HepG2 (cell line): ENCODE measurements around the gene ABHD10. TPM values are rescaled to one million over a fixed set of nuclear protein-coding genes. Genes with fewer than 3 reads are reported as not detected.

Experiments
- ATAC-seq: fragments of 200-7000 bp; cut with Tn5 transposase; 3 replicates; pipeline ENCODE4 v1.9.1; 2020; ENCODE audit warnings: mild to moderate bottlenecking, moderate library complexity
- BruUV-seq: library from RNA; stranded (reverse); fragments of 400-500 nt; replicated peaks from 2 replicates; lab custom pipeline; 2021; lab: Mats Ljungman, UMichigan
- CTCF ChIA-PET: fragments of 300-600 bp; formaldehyde crosslinking; extraction: SDS; loops from one replicate; lab custom pipeline; 2021; ENCODE audit warnings: low total read pairs, inconsistent platforms, low intra/inter-chr PET ratio; lab: Yijun Ruan, JAX
- POLR2A ChIA-PET: fragments of 350-600 bp; sonication (Branson Sonifier 250); formaldehyde crosslinking; loops from one replicate; lab custom pipeline; 2020; ENCODE audit warnings: antibody characterized with exemption, inconsistent platforms; lab: Yijun Ruan, JAX
- DNase-seq: peaks from one replicate; pipeline ENCODE4 v3.0.0-alpha.2; 2015; ENCODE audit warnings: low spot score
- FAIRE-seq: peaks from 3 replicates; lab custom pipeline; 2011; peaks lifted over from hg19 to GRCh38; lab: Jason Lieb, UNC
- H2AFZ ChIP-seq: one replicate; pipeline ENCODE4 v1.6.1; 2011; ENCODE audit warnings: low read length, inconsistent platforms
- H3K27ac ChIP-seq: fragments of 300-600 bp; 3 replicates; pipeline ENCODE4 v1.8.0; 2011; ENCODE audit warnings: mixed run types, mild to moderate bottlenecking, mixed read lengths, low read length, inconsistent platforms; ENCODE audit not compliant: insufficient read depth; ENCODE audit errors: extremely low read length
- H3K27me3 ChIP-seq, 2 experiments: fragments of 200-600 bp in 1 of 2; 2 replicates in 1 of 2; 3 replicates in 1 of 2; pipeline versions ENCODE4 v1.6.0 to v1.8.0; 2011; ENCODE audit warnings: low read length in 2 of 2, mild to moderate bottlenecking in 2 of 2, moderate library complexity in 2 of 2, inconsistent platforms in 1 of 2; ENCODE audit not compliant: insufficient read depth in 2 of 2, control insufficient read depth in 1 of 2
- H3K36me3 ChIP-seq, 2 experiments: fragments of 200-600 bp in 1 of 2; replicated peaks in 1 of 2; 2 replicates in 1 of 2; 3 replicates in 1 of 2; pipeline versions ENCODE4 v1.5.1 to v1.8.0; 2011; ENCODE audit warnings: low read length in 2 of 2, inconsistent platforms in 1 of 2; ENCODE audit not compliant: insufficient read depth in 2 of 2, control insufficient read depth in 1 of 2
- H3K4me1 ChIP-seq: 2 replicates; pipeline ENCODE4 v1.5.1; 2012; ENCODE audit warnings: low read length, inconsistent platforms; ENCODE audit not compliant: insufficient read depth
- H3K4me2 ChIP-seq: 2 replicates; pipeline ENCODE4 v1.6.0; 2011; ENCODE audit warnings: low read depth, low read length, inconsistent platforms
- H3K4me3 ChIP-seq, 3 experiments: fragments of 200-600 bp in 1 of 3; sonication (generic), shearing (Covaris generic) in 1 of 3; replicated peaks in 1 of 3; 2 replicates each; pipeline ENCODE4 v1.5.1; 2011 to 2016; ENCODE audit warnings: low read length in 3 of 3, inconsistent platforms in 2 of 3, low read depth in 2 of 3, mild to moderate bottlenecking in 2 of 3, control low read depth in 1 of 3, mixed read lengths in 1 of 3; ENCODE audit not compliant: insufficient read depth in 1 of 3
- H3K79me2 ChIP-seq: one replicate; pipeline ENCODE4 v1.6.1; 2011; ENCODE audit warnings: low read length, inconsistent platforms; ENCODE audit not compliant: insufficient read depth
- H3K9ac ChIP-seq: 2 replicates; pipeline ENCODE4 v1.6.0; 2011; ENCODE audit warnings: mild to moderate bottlenecking, low read depth, low read length, inconsistent platforms; ENCODE audit not compliant: insufficient read depth
- H3K9me3 ChIP-seq: 2 replicates; pipeline ENCODE4 v1.5.1; 2012; ENCODE audit warnings: mild to moderate bottlenecking, low read length
- H4K20me1 ChIP-seq: 2 replicates; pipeline ENCODE4 v1.6.0; 2011; ENCODE audit warnings: inconsistent platforms, mild to moderate bottlenecking, low read length, moderate library complexity; ENCODE audit not compliant: insufficient read depth
- DNMT1 ChIP-seq: sonication (generic); formaldehyde crosslinking; IDR thresholded peaks from 2 replicates; pipeline ENCODE4 v1.5.1; 2020; ENCODE audit warnings: mild to moderate bottlenecking, missing genetic modification reagents
- GABPB1 ChIP-seq: IDR thresholded peaks from 2 replicates; pipeline ENCODE4 v1.6.1; 2016; ENCODE audit warnings: mild to moderate bottlenecking, missing genetic modification reagents, moderate library complexity, missing compliant biosample characterization
- GTF3A ChIP-seq: sonication (generic); formaldehyde crosslinking; conservative IDR thresholded peaks from 2 replicates; pipeline ENCODE4 v1.4.0; 2020; ENCODE audit warnings: mild to moderate bottlenecking, missing genetic modification reagents
- HMG20B ChIP-seq: conservative IDR thresholded peaks from 2 replicates; pipeline ENCODE4 v1.6.1; 2016; ENCODE audit warnings: missing genetic modification reagents, missing compliant biosample characterization
- ISX ChIP-seq: sonication (generic); formaldehyde crosslinking; conservative IDR thresholded peaks from 2 replicates; pipeline ENCODE4 v1.5.0; 2020; ENCODE audit warnings: missing genetic modification reagents
- JUN ChIP-seq: sonication (generic); formaldehyde crosslinking; IDR thresholded peaks from 2 replicates; pipeline ENCODE4 v1.4.0; 2020; ENCODE audit warnings: mild to moderate bottlenecking, missing genetic modification reagents
- MYC ChIP-seq: sonication (generic); formaldehyde crosslinking; IDR thresholded peaks from 2 replicates; pipeline ENCODE4 v1.9.0; 2021; ENCODE audit warnings: missing genetic modification reagents, borderline replicate concordance
- ZBTB3 ChIP-seq: sonication (generic); formaldehyde crosslinking; IDR thresholded peaks from 2 replicates; pipeline ENCODE4 v1.4.0; 2020; ENCODE audit warnings: low read depth, mild to moderate bottlenecking, moderate library complexity, missing genetic modification reagents, borderline replicate concordance
- ZBTB7B ChIP-seq: sonication (generic); formaldehyde crosslinking; IDR thresholded peaks from 2 replicates; pipeline ENCODE4 v1.4.0; 2020; ENCODE audit warnings: missing genetic modification reagents
- ZNF207 ChIP-seq: fragments of 450-650 bp; IDR thresholded peaks from 2 replicates; pipeline ENCODE4 v1.6.1; 2016; ENCODE audit warnings: antibody characterized with exemption, borderline replicate concordance
- ZNF232 ChIP-seq: sonication (generic); formaldehyde crosslinking; IDR thresholded peaks from 2 replicates; pipeline ENCODE4 v1.4.0; 2020; ENCODE audit warnings: missing genetic modification reagents, borderline replicate concordance
- ZNF33A ChIP-seq: sonication (generic); formaldehyde crosslinking; IDR thresholded peaks from 2 replicates; pipeline ENCODE4 v1.5.1; 2020; ENCODE audit warnings: missing genetic modification reagents, mild to moderate bottlenecking, moderate library complexity, borderline replicate concordance
- ZNF34 ChIP-seq: sonication (generic); formaldehyde crosslinking; IDR thresholded peaks from 2 replicates; pipeline ENCODE4 v1.4.0; 2020; ENCODE audit warnings: mild to moderate bottlenecking, missing genetic modification reagents, borderline replicate concordance
- ZNF354B ChIP-seq: sonication (generic); formaldehyde crosslinking; IDR thresholded peaks from 2 replicates; pipeline ENCODE4 v1.8.0; 2022; ENCODE audit warnings: mild to moderate bottlenecking, missing genetic modification reagents
- ZNF775 ChIP-seq: sonication (generic); formaldehyde crosslinking; IDR thresholded peaks from 2 replicates; pipeline ENCODE4 v1.4.0; 2020; ENCODE audit warnings: missing genetic modification reagents, mild to moderate bottlenecking, moderate library complexity, borderline replicate concordance
- ZNF83 ChIP-seq: sonication (generic); formaldehyde crosslinking; IDR thresholded peaks from 2 replicates; pipeline ENCODE4 v1.4.0; 2020; ENCODE audit warnings: missing genetic modification reagents, mild to moderate bottlenecking, borderline replicate concordance
- ZNF850 ChIP-seq: sonication (generic); formaldehyde crosslinking; conservative IDR thresholded peaks from 2 replicates; pipeline ENCODE4 v1.9.0; 2021; ENCODE audit warnings: mild to moderate bottlenecking, missing genetic modification reagents
- ZNF891 ChIP-seq: sonication (generic); formaldehyde crosslinking; IDR thresholded peaks from 2 replicates; pipeline ENCODE4 v1.5.0; 2020; ENCODE audit warnings: mild to moderate bottlenecking, missing genetic modification reagents
- WGBS: methylation state at CpG from one replicate; pipeline ENCODE4 v1.1.6; 2017; ENCODE audit warnings: low lambda C conversion rate; 5-methylcytosine and 5-hydroxymethylcytosine counted together
- in situ Hi-C: cut with HindIII; loops from 2 replicates; pipeline ENCODE4 v1.10.0; 2017; ENCODE audit warnings: low pct_unique_long_range_greater_than_20kb; ENCODE audit not compliant: extremely low pct_ligation_motif_present
- intact Hi-C: fragments of 100-400 bp; cut with micrococcal nuclease; formaldehyde crosslinking; loops from one replicate; pipeline ENCODE4 v1.10.0; 2022; ENCODE audit not compliant: unreplicated experiment
- polyA plus RNA-seq, 8 experiments: library from polyadenylated mRNA; depleted of rRNA in 3 of 8; stranded (reverse) in 7 of 8; unstranded in 1 of 8; fragments of >200 nt; fragmentation: Illumina TruSeq in 4 of 8; extraction: Trizol in 4 of 8; gene quantifications; 2 replicates each; pipeline versions ENCODE4 v1.2.1 to v1.2.3, GENCODE V29; 2011 to 2016; ENCODE audit warnings: low read depth in 4 of 8, missing spikeins in 1 of 8, mixed read lengths in 1 of 8; ENCODE audit not compliant: insufficient read depth in 1 of 8
- total RNA-seq, 5 experiments: library from RNA; depleted of rRNA; stranded (reverse); fragments of >200 nt; fragmentation: Illumina TruSeq; extraction: Trizol; gene quantifications; 2 replicates each; pipeline ENCODE4 v1.2.3, GENCODE V29; 2016; ENCODE audit warnings: low read depth in 1 of 5
- TF ChIP-seq, protein P1 (sequence below): sonication (generic); formaldehyde crosslinking; IDR thresholded peaks from 2 replicates; pipeline ENCODE4 v1.5.1; 2020; ENCODE audit warnings: mild to moderate bottlenecking, missing genetic modification reagents, borderline replicate concordance
- TF ChIP-seq, protein P2 (sequence below): sonication (generic); formaldehyde crosslinking; IDR thresholded peaks from 2 replicates; pipeline ENCODE4 v1.5.0; 2020; ENCODE audit warnings: missing genetic modification reagents

ABHD10 gene
- total and polyA plus RNA-seq, 2 of the 13 experiments (the other 11 are each of a cell fraction or from before 2014, with no cell fraction given): 22.8 to 50.2 TPM

DNA sequence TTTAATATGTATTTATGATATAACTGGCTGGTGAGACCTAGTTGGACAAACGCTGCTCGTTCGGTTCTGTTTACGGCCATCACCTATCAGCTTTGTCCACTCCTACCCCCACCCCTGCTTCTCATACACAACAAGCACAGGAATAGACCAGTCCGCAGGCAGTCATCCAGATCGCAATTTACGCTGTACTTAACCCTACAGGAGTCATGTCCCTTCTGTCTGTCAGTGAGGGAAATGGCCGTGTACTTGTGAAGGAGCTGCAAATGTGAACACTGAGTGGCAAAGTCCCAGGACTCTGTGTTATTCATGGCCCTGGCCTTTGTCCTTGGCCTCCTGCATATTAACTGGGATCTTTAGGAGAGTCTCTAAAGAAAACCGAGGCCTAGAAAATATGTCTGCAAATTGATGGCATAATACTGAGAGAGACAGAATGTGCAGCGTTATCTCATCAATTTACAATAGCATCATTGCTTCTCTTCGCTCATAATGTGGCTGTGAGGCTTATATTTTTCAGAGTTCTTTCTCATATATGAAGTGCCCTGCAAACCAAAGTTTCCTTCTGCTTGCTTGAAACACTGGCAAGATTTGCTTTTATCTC lies 7.2 kb upstream of the ABHD10 start:
- in situ Hi-C loops (loop anchor here (5.0 kb wide), 1 partner anchor 254 kb away; no protein-coding TSS in a partner anchor), intact Hi-C loops (no loop called here)
- ChIA-PET CTCF (no interaction called here), POLR2A (no interaction called here)
- H3K9ac ChIP-seq: no peak overlapping the region
- no peaks in the 10 kb centered on the region for H3K79me2 ChIP-seq
- BruUV-seq: no TSS peak
- no peaks in the 10 kb centered on the region for H3K27me3 ChIP-seq
- H4K20me1 ChIP-seq: no peaks in the 10 kb centered on the region
- WGBS: 94% methylated on average over 11 of the region's 11 CpGs
- H3K36me3 ChIP-seq: peaks cover 0 to 4% of the 10 kb centered on the region in 2 experiments; a peak in 3 of 5 replicates
- no peak for ATAC-seq
- no peak overlapping the region for H2AFZ ChIP-seq
- H3K4me3 ChIP-seq: no peak overlapping the region
- H3K4me1 ChIP-seq: peaks cover 10% of the 10 kb centered on the region
- DNase-seq: no peak
- TF ChIP-seq, protein P1, sequence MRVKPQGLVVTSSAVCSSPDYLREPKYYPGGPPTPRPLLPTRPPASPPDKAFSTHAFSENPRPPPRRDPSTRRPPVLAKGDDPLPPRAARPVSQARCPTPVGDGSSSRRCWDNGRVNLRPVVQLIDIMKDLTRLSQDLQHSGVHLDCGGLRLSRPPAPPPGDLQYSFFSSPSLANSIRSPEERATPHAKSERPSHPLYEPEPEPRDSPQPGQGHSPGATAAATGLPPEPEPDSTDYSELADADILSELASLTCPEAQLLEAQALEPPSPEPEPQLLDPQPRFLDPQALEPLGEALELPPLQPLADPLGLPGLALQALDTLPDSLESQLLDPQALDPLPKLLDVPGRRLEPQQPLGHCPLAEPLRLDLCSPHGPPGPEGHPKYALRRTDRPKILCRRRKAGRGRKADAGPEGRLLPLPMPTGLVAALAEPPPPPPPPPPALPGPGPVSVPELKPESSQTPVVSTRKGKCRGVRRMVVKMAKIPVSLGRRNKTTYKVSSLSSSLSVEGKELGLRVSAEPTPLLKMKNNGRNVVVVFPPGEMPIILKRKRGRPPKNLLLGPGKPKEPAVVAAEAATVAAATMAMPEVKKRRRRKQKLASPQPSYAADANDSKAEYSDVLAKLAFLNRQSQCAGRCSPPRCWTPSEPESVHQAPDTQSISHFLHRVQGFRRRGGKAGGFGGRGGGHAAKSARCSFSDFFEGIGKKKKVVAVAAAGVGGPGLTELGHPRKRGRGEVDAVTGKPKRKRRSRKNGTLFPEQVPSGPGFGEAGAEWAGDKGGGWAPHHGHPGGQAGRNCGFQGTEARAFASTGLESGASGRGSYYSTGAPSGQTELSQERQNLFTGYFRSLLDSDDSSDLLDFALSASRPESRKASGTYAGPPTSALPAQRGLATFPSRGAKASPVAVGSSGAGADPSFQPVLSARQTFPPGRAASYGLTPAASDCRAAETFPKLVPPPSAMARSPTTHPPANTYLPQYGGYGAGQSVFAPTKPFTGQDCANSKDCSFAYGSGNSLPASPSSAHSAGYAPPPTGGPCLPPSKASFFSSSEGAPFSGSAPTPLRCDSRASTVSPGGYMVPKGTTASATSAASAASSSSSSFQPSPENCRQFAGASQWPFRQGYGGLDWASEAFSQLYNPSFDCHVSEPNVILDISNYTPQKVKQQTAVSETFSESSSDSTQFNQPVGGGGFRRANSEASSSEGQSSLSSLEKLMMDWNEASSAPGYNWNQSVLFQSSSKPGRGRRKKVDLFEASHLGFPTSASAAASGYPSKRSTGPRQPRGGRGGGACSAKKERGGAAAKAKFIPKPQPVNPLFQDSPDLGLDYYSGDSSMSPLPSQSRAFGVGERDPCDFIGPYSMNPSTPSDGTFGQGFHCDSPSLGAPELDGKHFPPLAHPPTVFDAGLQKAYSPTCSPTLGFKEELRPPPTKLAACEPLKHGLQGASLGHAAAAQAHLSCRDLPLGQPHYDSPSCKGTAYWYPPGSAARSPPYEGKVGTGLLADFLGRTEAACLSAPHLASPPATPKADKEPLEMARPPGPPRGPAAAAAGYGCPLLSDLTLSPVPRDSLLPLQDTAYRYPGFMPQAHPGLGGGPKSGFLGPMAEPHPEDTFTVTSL (CRISPR knock-in tag): no peak
- TF ChIP-seq ZBTB3 (CRISPR knock-in tag) (no peak), ZNF354B (no peak), GABPB1 (CRISPR knock-in tag) (no peak), ZNF34 (CRISPR knock-in tag) (no peak), ZBTB7B (CRISPR knock-in tag) (no peak), ZNF232 (CRISPR knock-in tag) (no peak), HMG20B (no peak), ZNF33A (CRISPR knock-in tag) (no peak), JUN (CRISPR knock-in tag) (no peak), ZNF83 (no peak), ZNF891 (CRISPR knock-in tag) (no peak), MYC (CRISPR knock-in tag) (no peak), ZNF850 (CRISPR knock-in tag) (no peak), DNMT1 (no peak), ZNF775 (CRISPR knock-in tag) (no peak), ZNF207 (no peak), GTF3A (CRISPR knock-in tag) (no peak), ISX (no peak)
- TF ChIP-seq, protein P2, sequence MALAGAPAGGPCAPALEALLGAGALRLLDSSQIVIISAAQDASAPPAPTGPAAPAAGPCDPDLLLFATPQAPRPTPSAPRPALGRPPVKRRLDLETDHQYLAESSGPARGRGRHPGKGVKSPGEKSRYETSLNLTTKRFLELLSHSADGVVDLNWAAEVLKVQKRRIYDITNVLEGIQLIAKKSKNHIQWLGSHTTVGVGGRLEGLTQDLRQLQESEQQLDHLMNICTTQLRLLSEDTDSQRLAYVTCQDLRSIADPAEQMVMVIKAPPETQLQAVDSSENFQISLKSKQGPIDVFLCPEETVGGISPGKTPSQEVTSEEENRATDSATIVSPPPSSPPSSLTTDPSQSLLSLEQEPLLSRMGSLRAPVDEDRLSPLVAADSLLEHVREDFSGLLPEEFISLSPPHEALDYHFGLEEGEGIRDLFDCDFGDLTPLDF: no peak
- no peaks in the 10 kb centered on the region for H3K9me3 ChIP-seq
- H3K27ac ChIP-seq: no peak overlapping the region
- no peak overlapping the region for H3K4me2 ChIP-seq
- no peak for FAIRE-seq
